Uterus (tissue), 2 donors: ENCODE results near the gene MAEA.

Experiments
- CTCF ChIP-seq, 4 experiments: fragments of 200-600 bp in 2 of 4; fragments of 450-650 bp in 2 of 4; sonication (generic) in 2 of 4; IDR thresholded peaks; one replicate each; pipeline ENCODE4 v1.5.1; 2016 to 2019; ENCODE audit warnings: antibody characterized with exemption in 4 of 4, mild to moderate bottlenecking in 2 of 4, moderate library complexity in 1 of 4
- POLR2A ChIP-seq, 2 donors: fragments of 450-650 bp; IDR thresholded peaks; one replicate each; pipeline ENCODE4 v1.6.1; 2016; ENCODE audit warnings: antibody characterized with exemption in 2 of 2, mild to moderate bottlenecking in 1 of 2, moderate library complexity in 1 of 2

- no peak for TF ChIP-seq CTCF (IDR thresholded peaks at IDR 0.05)
- TF ChIP-seq POLR2A (IDR thresholded peaks at IDR 0.05) = no peak
Measured at GRCh38 chr4:1323635-1324442, 34.1 kb downstream of the MAEA start.
